ENCODE measurements around the gene ADSL.
"Not testable (repeated sequence)": the region's sequence is repeated elsewhere in the genome, so short reads cannot be mapped to it uniquely, and the experiment has no call there.

ADSL gene

DNA sequence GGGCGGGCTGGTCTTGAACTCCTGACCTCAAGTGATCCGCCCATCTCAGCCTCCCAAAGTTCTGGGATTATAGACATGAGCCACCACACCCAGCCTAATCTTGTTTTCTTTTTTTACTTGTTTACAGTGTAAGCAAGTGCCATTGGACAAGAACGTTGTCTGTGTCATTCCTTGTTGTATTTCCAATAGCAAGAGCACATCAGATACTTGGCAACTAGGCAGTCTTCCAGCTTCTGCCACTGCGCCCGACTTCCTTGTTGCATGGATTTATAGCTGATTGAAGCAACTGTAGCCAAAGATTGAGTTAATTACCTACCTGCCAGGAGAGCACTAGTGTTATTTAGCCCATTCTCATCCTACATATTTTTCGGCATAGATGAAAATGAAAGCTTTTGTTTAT is 21.0 kb downstream of the ADSL start:
- FAIRE-seq = no peak

DNA sequence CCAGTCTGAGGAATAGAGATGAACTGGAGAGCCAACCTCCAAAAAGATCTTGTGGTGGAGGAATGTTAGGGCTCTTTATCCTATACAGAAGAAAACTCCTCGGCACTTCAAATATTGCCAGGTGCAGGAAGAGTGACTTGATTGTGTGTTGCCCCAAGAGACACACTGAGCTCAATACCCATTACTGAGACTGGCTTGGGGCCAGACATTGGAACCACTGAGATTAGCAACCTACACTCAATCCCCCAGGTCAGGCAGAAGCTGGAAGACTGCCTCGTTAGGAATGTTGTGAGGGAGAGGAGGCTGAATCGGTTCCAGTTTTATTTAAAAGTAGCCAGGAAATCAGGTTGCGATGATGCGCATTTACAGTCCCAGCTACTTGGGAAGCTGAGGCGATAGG is 21.7 kb downstream of the ADSL start:
- FAIRE-seq (no peak), DNase-seq (ENCODE audit: low spot score) (no peak)

More for the DNA sequence above, 21.0 kb downstream of the ADSL start:
- no peak for DNase-seq (ENCODE audit: low spot score)

DNA sequence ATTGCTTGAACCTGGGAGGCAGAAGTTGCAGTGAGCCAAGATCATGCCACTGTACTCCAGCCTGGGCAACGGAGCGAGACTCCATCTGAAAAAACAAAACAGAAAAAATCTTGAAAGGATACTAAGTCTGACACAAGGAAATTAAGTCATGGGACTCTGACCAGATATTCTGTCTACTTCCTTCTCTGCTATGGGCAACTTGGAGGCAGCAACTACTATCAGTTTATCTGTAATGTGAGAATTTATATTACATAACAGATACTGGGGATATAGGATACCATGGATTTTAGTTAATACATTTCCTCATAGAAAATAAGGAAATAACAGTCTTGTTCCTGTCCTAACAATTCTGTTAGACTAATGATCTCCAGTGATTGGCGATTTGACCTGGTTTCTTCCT is 22.5 kb downstream of the ADSL start:
- DNase-seq (ENCODE audit: low spot score) = no peak
- FAIRE-seq = no peak

DNA sequence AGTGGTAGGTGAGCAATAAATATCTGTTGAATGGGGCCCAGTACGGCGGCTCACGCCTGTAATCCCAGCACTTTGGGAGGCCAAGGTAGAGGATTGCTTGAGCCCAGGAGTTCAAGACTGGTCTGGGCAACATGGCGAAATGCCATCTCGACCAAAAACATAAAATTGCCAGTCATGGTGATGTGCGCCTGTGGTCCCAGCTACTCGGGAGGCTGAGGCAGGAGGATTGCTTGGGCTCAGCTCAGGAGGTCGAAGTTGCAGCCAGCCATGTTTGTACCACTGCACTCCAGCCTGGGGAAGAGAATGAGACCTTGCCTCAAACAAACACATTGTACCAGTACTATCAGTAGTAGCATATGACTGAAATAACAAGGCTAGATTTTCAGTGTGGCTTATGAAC is 28.3 kb downstream of the ADSL start:
- no peak for DNase-seq (ENCODE audit: low spot score)
- FAIRE-seq = no peak

DNA sequence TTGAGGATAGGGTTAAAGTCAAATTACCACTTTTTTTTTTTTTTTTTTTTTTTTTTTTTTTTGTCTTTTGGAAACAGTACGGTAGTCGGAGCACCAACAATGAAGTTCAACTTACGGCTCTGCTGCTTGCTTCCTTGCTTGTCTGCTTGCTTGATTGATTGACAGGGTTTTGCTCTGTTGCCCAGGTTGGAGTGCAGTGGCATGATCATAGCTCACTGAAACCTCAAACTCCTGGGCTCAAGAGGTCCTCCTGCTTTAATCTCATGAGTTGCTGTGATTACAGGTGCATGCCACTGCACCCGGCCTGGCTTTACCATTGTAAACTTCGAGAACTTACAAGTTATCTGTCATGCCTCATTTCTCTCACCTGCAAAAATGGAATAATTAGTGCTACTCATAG is 29.8 kb downstream of the ADSL start:
- DNase-seq (ENCODE audit: low spot score) (no peak), FAIRE-seq (no peak)

DNA sequence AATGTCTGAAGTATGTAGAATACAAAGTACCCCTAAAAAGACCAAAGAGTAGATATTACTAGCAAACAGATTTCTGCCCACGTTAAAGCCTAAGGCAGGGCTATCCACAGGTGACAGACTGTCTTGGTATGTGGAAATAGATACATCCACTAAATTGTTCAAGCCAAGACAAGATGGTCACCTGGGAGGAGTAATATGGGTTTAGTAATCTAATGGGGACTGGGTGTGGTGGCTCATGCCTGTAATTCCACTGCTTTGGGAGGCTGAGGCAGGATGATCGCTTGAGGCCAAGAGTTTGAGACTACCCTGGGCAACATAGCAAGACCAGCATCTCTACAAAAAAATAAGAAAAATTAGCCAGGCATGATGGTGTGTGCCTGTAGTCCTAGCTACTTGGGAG is 31.6 kb downstream of the ADSL start:
- FAIRE-seq = no peak

DNA sequence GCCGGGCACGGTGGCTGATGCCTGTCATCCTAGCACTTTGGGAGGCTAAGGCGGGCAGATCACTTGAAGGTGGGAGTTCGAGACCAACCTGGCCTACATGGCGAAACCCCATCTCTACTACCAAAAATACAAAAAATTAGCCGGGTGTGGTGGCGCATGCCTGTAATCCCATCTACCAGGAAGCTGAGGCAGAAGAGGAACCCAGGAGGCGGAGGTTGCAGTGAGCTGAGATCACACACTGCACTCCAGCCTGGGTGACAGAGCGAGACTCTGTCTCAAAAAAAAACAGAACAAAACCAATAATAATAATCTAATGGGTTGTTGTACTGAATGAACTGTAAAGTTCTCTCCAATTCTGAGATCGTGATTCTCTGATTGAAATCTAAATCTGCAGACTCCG is 32.1 kb downstream of the ADSL start:
- DNase-seq (ENCODE audit: low spot score); FAIRE-seq: not testable (repeated sequence)

More for the DNA sequence above, 31.6 kb downstream of the ADSL start:
- no peak for DNase-seq (ENCODE audit: low spot score)

DNA sequence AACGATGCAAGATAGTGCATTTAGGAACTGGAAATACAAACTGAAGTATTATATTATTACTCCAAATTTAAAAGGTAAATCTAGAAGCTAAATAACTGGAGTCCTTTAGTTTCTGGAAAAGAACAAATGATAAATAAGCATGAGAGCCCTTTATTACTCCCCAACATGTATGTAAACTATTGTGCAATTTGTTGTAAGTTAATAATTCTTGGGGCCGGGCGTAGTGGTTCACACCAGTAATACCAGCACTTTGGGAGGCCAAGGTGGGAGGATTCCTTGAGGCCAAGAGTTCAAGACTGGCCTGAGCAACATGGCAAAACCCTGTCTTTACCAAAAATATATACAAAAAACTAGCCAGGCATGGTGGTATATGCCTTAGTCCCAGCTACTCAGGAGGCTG is 35.2 kb downstream of the ADSL start:
- no peak for FAIRE-seq

DNA sequence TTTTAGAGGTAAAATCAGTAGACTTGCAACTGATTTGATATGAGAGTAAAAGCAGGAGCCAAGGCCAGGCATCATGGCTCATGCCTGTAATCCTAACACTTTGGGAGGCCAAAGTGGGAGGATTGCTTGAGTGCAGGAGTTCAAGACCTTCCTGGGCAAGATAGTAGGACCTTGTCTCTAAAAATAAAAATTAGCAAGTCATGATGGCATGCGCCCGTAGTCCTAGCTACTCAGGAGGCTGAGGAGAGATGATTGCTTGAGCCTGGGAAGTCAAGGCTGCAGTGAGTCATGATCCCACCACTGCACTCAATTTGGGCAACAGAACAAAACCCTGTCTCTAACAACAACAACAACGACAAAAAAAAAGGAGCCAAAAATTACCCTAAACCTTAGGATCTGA is 37.6 kb downstream of the ADSL start:
- FAIRE-seq (no peak), DNase-seq (ENCODE audit: low spot score) (peak; percentile 21)

More for the DNA sequence above, 35.2 kb downstream of the ADSL start:
- no peak for DNase-seq (ENCODE audit: low spot score)

DNA sequence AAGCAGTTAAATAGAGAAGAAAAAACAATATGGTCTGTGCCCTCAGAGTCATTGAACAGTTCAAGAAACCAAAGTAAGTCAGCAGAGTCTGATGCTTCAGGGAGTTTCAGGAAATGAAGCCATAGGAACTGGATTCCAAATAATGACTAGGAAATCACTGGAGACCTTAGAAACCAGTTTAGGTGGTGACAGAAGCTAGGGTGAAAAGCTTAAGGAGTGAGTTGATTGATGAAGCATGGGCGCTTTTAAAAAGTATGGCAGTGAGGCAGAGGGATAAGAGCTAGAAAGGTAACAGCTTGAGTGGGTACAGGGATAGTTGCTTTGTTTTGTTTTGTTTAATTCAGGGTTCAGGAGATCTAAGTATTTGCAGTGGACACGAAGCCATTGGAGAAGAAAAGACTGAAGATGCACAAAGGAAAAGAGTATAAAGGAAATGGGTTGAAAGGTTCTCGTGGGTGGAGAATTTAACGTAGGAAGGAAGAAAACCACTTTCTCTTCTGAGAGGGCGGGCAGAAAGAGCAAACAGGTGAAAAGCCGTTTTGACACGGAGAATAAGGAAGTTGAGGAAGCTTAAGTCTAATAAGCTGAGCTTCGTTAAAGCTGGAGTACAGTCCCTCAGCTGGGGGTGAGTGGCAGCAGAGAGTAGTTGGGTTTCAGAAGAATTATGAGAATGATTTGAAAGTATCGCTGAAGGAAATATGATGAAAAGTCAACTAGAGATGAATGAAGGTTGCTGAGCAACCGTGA is 38.9 kb downstream of the ADSL start:
- no peak for FAIRE-seq
- DNase-seq (ENCODE audit: low spot score) = no peak

DNA sequence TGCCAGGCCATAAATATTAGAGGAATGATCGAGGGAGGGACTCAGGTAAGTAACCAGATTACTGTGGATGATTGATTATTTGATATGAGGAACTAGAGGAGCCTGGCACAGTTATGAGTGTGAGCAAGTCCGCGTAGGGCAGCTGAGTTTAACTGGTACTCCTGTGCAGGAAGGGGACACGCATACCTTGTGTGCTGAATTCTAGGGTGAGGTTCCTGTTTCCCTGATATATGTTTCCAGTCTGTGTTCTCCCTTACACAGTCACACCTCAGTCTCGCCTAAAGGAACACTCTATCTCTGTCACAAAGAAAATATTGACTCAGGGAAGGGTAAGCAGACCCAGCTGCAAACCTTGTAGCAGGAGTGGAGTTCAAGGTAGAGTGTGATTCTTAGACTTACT is 41.4 kb downstream of the ADSL start:
- DNase-seq (ENCODE audit: low spot score) (no peak), FAIRE-seq (no peak)

DNA sequence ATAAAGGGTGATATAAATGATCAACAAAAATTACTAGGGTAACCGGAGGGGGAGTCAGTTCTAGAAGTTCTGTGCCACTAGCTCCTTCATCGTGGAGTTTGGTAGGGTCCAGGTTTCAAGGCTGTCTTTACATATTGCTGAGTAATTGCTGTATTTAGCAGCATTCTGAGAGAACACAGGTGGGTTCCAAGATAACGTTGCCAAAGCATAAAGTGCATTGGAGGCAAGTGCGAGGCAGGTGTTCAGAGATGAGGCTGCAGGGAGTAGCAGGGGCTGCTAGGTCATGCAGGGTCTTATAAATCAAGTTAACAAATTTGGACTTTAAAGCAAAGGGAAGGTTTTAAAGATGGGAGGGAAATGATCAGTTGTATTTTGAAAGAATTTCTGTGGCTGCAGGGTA is 41.9 kb downstream of the ADSL start:
- FAIRE-seq (no peak), DNase-seq (ENCODE audit: low spot score) (no peak)

DNA sequence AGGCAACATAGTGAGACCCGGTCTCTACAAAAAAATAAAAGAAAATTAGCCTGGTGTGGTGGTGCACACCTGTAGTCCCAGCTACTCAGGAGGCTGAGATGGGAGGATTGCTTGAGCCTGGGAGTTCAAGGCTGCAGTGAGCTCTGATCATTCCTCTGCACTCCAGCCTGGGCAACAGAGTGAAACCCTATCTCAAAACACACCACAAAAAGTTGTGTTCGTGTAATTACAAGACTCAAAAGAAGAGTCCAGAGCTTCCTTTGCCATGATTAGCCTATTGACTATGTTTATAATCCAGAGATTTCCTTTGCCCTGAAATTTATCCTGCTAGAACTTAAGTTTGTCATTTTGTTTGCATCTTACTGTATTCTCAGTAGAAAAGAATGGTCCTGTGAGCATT is 45.1 kb downstream of the ADSL start:
- FAIRE-seq (no peak), DNase-seq (ENCODE audit: low spot score) (no peak)

DNA sequence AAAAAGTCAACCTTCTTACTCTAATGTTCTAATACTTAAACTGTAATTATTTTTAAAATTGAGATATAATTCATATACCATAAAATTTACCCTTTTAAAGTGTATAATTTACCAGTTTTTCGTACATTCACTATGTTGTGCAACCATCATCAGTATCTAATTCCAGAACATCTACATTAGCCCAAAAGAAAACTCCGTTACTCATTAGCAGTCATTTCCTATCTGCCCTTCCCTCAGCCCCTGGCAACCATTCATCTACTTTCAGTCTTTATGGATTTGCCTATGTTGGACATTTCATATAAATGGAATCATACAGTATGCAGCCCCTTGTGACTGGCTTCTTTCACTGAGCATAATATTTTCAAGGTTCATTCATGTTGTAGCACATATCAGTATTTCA is 46.3 kb downstream of the ADSL start:
- no peak for FAIRE-seq
- DNase-seq (ENCODE audit: low spot score) = no peak

DNA sequence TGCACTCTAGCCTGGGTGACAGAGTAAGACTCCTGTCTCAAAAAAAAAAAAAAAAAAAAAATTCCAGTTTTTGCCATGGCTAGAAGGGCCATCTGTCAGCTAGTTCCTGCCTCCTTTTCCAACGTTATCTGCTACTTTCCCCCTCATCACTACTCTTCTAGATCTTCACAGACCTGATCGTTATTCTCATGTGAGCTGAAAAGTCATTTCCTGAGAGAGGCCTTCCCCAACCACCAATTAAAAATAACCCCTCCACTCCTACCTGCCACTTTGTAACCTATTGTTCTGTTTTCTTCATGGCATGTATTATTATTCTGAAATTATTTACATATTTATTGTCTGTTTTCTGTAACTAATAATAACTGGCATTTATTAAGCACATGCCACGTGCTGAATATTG is 48.3 kb downstream of the ADSL start:
- DNase-seq (ENCODE audit: low spot score) = no peak

DNA sequence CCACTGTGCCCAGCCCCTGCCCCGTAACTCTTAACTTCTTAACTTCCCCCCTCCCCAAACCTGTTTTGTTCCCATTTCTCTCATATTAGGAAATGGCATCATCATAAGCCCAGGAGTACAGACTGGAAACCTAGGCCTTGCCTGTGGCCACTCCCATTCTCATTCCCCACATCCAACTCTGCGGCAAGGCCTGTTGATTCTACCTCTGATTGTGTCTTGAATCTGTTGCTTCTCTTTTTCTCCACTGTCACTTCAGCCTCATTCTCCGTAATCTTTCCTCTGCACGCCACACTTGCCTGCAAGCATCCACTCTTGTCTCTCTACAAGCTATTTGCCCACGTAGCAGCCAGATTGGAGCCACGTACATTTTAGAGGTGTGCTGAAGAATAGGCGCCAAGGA is 49.3 kb downstream of the ADSL start:
- no peak for DNase-seq (ENCODE audit: low spot score)
- no peak for FAIRE-seq

More for the DNA sequence above, 48.3 kb downstream of the ADSL start:
- no peak for FAIRE-seq

DNA sequence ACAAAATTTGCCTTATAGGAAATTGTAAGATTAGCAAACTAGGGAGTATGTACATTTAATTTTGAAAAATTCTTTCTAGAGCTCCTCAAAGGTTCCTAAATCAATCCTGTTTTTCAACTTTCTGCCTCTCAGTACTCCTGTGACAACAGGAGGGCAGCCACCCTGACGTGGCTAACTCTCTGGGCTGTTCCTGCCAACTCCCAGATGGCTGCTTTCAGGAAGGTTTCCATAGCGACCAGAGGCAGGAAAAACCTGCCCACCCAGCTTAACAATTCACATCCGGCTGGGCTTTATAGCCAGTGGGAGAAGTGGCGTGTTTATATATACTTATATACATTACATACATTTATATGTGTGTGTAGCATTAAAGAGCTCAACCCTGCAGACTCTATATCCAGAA is 50.6 kb downstream of the ADSL start:
- FAIRE-seq (no peak), DNase-seq (ENCODE audit: low spot score) (no peak)

DNA sequence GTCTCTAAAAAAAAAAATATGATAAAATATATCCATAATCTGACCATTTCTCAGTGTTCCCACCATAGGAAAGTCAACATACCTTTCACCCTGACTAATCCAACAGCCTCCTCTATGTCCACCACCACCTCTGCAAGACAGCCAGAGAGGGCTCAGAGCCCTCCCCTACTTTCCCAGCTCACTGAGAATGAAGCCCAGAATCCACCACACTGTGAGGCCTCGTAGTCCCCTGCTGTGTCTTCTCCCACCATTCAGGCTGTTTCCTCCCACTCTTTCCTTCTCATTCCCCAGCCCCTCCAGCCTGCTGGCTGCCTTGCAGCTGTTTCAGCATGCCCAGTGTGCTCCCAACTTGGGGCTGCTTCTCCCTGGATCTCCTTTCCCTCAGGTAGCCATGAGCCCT is 51.1 kb downstream of the ADSL start:
- DNase-seq (ENCODE audit: low spot score) = no peak
- no peak for FAIRE-seq

DNA sequence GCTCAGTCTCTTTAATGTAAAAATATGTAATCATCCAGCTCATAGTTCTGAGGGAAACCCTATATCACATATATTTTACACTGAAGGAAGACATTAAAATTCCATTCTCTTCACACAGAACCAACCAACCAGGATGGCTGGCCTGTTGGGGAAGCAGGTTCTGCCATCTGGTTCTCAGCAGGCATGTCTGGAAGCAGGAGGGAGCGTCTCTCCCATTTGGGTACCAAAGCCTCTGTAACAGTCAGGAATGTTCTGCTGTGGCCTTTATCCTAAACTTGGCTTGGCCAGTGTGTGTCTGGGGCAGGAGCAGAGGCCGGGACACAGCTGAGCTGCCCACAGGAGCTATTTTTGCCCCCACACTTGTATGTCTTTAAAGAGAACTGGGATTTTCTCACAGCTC is 53.3 kb downstream of the ADSL start:
- FAIRE-seq (no peak), DNase-seq (ENCODE audit: low spot score) (no peak)

DNA sequence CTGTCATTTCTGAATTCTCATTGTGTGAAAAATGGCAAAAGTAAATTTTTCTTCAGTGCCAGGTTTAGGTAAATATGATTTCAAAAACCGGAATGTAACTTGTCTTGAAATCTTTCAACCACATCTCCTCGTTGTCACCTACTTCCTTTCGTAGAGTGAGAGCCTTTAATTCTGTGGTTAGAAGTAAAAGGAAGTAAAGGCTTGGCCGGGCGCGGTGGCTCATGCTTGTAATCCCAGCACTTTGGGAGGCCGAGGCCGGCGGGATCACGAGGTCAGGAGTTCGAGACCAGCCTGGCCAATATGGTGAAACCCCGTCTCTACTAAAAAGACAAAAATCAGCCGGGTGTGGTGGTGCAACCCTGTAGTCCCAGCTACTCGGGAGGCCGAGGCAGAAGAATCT is 53.9 kb downstream of the ADSL start:
- FAIRE-seq = no peak

DNA sequence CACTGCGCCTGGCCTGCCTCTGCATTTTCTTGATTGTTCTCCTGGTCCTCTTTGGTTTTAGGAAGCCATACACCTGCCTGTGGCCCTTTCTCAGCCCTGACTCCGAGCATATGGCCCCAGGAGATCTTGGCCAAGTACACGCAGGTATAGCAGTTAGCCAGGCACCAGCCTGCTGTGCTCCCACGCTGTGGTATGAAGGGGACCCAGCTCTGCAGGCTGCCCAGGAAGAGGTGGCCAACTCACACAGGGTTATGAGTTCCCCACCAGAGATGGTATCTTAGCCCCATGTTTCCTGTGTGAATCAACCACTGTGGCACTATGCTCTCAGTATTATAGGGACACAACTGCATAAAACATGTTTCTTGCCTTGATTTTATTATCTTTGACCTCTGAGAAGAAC is 55.2 kb downstream of the ADSL start:
- DNase-seq (ENCODE audit: low spot score) (no peak), FAIRE-seq (no peak)

More for the DNA sequence above, 53.9 kb downstream of the ADSL start:
- DNase-seq (ENCODE audit: low spot score) = no peak

DNA sequence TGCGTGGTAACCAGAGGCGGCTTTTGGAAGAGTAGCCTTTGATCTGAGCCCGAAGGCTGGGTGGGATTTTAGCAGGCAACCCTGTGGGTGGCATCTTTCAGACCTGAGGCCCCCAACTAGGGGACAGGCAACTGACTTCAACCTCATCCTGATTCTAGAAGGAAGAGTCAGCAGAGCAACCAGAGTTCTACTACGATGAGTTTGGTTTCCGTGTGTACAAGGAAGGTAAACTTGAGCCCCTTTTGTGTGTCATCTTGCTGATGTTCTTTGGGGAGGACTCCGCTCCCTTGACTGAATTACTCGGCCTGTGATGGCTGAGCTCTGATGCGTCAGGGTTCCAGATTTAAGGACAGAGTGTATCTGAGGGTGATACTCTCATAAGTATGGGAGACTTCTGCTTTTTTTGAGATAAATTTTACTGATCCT is 55.7 kb downstream of the ADSL start:
- FAIRE-seq (no peak), DNase-seq (ENCODE audit: low spot score) (no peak)

DNA sequence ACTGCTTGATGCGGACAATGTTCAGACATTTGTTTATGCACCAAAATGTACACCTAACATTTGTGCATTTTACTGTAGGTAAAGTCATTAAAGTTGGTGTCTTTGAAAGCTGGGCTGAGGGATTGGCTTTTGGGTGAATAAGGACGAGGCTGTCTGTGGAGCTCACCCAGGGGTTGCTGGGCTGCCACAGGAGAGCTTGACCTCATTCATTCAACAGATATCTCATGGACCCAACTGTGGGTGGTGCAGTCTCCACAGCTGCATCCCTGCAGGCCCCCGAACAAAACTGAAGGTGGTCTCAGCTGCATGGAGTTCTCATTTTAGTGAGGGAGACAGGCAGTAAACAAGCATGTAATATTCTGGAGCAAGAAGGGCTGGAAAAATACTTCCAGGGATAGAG is 56.8 kb downstream of the ADSL start:
- FAIRE-seq = no peak
- DNase-seq (ENCODE audit: low spot score) = no peak

DNA sequence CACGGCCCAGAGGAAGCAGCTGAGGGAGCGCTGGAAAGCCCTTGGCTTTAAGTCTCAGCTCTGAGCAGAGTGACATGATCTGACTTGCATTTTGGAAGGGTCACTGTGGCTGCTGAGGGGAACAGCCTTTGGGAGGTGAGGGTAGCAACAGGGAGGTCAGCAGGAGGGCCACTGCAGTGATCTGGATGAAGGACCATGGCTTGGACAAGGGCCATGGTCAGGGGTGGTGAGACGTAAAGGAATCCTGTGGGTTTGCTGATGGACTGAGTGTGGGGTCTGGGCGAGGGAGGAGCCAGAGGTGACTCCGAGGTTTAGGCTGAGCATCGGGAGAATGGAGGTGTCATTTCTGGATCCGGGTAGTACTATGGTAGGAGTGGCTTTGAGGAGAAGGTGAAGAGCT is 57.4 kb downstream of the ADSL start:
- FAIRE-seq (no peak), DNase-seq (ENCODE audit: low spot score) (no peak)
